ENCODE results near the gene EIF5B. TPM values are rescaled to one million over a fixed set of nuclear protein-coding genes. Genes with fewer than 3 reads are reported as not detected.

The EIF5B gene
- total RNA-seq, 5 donors from 2014 or later (not counting 1 experiment from before 2014, with no cell fraction given), result 32.0 to 44.8 (median 34.2) TPM

- WGBS (ENCODE audit: insufficient coverage), result 100% methylated on average over 3 of the region's 3 CpGs
- Mint-ChIP-seq H3K27me3 (no peaks in the 10 kb centered on the region), H3K4me3 (no peak overlapping the region), H3K27ac (peak overlapping the region in 1 of 2 donors; percentile 30), H3K4me1 (no peaks in the 10 kb centered on the region), H3K36me3 (peaks cover 63% of the 10 kb centered on the region), H3K9me3 (no peaks in the 10 kb centered on the region)
- ChIA-PET POLR2A (no interaction called here), CTCF (no interaction called here)
- Histone ChIP-seq H3K4me1 (ENCODE audit: control insufficient read depth in 1 of 2, extremely low read depth in 1 of 2, insufficient read depth in 2 of 2, low read length in 2 of 2) (no peaks in the 10 kb centered on the region), H3K27me3 (replicated peaks in 1 of 2; ENCODE audit: control insufficient read depth in 2 of 2, extremely low read depth in 1 of 2, insufficient read depth in 2 of 2, low read length in 1 of 2) (no peaks in the 10 kb centered on the region), H3K36me3 (ENCODE audit: control insufficient read depth in 2 of 2, extremely low read depth in 1 of 2, insufficient read depth in 1 of 2, low read length in 1 of 2) (peaks cover 11 to 90% of the 10 kb centered on the region in 2 donors), H3K4me3 (ENCODE audit: control insufficient read depth in 1 of 2, extremely low read depth in 1 of 2, low read length in 1 of 2) (no peak overlapping the region), H3K9me3 (no peaks in the 10 kb centered on the region), H3K27ac (ENCODE audit: low read length) (no peak overlapping the region)
- DNase-seq, result no peak
- no peak for ATAC-seq (replicated peaks in 1 of 4)
These were observed 58.5 kb downstream of the EIF5B start for GRCh38 chr2:99395589-99396130.

GRCh38 chr2:99397266-99397920 lies 60.2 kb downstream of the EIF5B start:
- Mint-ChIP-seq H3K9me3 (no peaks in the 10 kb centered on the region), H3K4me3 (no peak overlapping the region), H3K27me3 (no peaks in the 10 kb centered on the region), H3K36me3 (peaks cover 58% of the 10 kb centered on the region), H3K4me1 (peaks cover 0 to 2% (median 0%) of the 10 kb centered on the region in 3 donors), H3K27ac (no peak overlapping the region)
- Histone ChIP-seq H3K27ac (ENCODE audit: low read length) (no peak overlapping the region), H3K4me3 (ENCODE audit: control insufficient read depth in 1 of 2, extremely low read depth in 1 of 2, low read length in 1 of 2) (no peak overlapping the region), H3K4me1 (ENCODE audit: control insufficient read depth in 1 of 2, extremely low read depth in 1 of 2, insufficient read depth in 2 of 2, low read length in 2 of 2) (no peaks in the 10 kb centered on the region), H3K9me3 (no peaks in the 10 kb centered on the region), H3K36me3 (ENCODE audit: control insufficient read depth in 2 of 2, extremely low read depth in 1 of 2, insufficient read depth in 1 of 2, low read length in 1 of 2) (peaks cover 8 to 88% of the 10 kb centered on the region in 2 donors), H3K27me3 (replicated peaks in 1 of 2; ENCODE audit: control insufficient read depth in 2 of 2, extremely low read depth in 1 of 2, insufficient read depth in 2 of 2, low read length in 1 of 2) (no peaks in the 10 kb centered on the region)
- ATAC-seq (replicated peaks in 1 of 4), result no peak
- ChIA-PET CTCF (no interaction called here), POLR2A (interaction anchor here in 1 of 2 donors (0.6 kb wide), 1 partner anchor 231 kb away, joined by 3 read pairs; no protein-coding TSS in a partner anchor)
- no peak for DNase-seq
- WGBS (ENCODE audit: insufficient coverage), result no CpG with 5 or more reads among the region's 3 CpGs

GRCh38 chr2:99398303-99398702 lies 61.1 kb downstream of the EIF5B start:
- no peak overlapping the region for H3K27ac ChIP-seq (ENCODE audit: low read length)
- H3K4me3 Mint-ChIP-seq, result no peak overlapping the region
- H3K27ac Mint-ChIP-seq, result peak overlapping the region; percentile 0 to 62
- ATAC-seq (replicated peaks in 1 of 4) (no peak), DNase-seq (no peak)
- peaks cover 65% of the 10 kb centered on the region for H3K36me3 Mint-ChIP-seq
- no peaks in the 10 kb centered on the region for H3K9me3 Mint-ChIP-seq
- peaks cover 11 to 88% of the 10 kb centered on the region in 2 donors for H3K36me3 ChIP-seq (ENCODE audit: control insufficient read depth in 2 of 2, extremely low read depth in 1 of 2, insufficient read depth in 1 of 2, low read length in 1 of 2)
- H3K27me3 ChIP-seq (replicated peaks in 1 of 2; ENCODE audit: control insufficient read depth in 2 of 2, extremely low read depth in 1 of 2, insufficient read depth in 2 of 2, low read length in 1 of 2), result no peaks in the 10 kb centered on the region
- H3K27me3 Mint-ChIP-seq, result no peaks in the 10 kb centered on the region
- no CpG with 5 or more reads among the region's 5 CpGs for WGBS (ENCODE audit: insufficient coverage)
- POLR2A ChIA-PET, result interaction anchor here in 1 of 2 donors (0.6 kb wide), 1 partner anchor 232 kb away, joined by 3 read pairs; no protein-coding TSS in a partner anchor
- H3K4me3 ChIP-seq (ENCODE audit: control insufficient read depth in 1 of 2, extremely low read depth in 1 of 2, low read length in 1 of 2), result no peak overlapping the region
- peaks cover 2 to 4% (median 4%) of the 10 kb centered on the region in 3 donors for H3K4me1 Mint-ChIP-seq
- no peaks in the 10 kb centered on the region for H3K9me3 ChIP-seq
- CTCF ChIA-PET, result no interaction called here
- H3K4me1 ChIP-seq (ENCODE audit: control insufficient read depth in 1 of 2, extremely low read depth in 1 of 2, insufficient read depth in 2 of 2, low read length in 2 of 2), result no peaks in the 10 kb centered on the region

GRCh38 chr2:99399063-99399462 lies 61.9 kb downstream of the EIF5B start:
- DNase-seq, result no peak
- H3K4me1 Mint-ChIP-seq, result peaks cover 8 to 10% (median 8%) of the 10 kb centered on the region in 3 donors
- no peaks in the 10 kb centered on the region for H3K9me3 Mint-ChIP-seq
- peaks cover 63% of the 10 kb centered on the region for H3K36me3 Mint-ChIP-seq
- no peak overlapping the region for H3K4me3 Mint-ChIP-seq
- no peak overlapping the region for H3K4me3 ChIP-seq (ENCODE audit: control insufficient read depth in 1 of 2, extremely low read depth in 1 of 2, low read length in 1 of 2)
- ChIA-PET POLR2A (no interaction called here), CTCF (no interaction called here)
- peak overlapping the region in 1 of 2 donors; percentile 11 for H3K27ac Mint-ChIP-seq
- H3K27me3 ChIP-seq (replicated peaks in 1 of 2; ENCODE audit: control insufficient read depth in 2 of 2, extremely low read depth in 1 of 2, insufficient read depth in 2 of 2, low read length in 1 of 2), result no peaks in the 10 kb centered on the region
- ATAC-seq (replicated peaks in 1 of 4), result no peak
- no peaks in the 10 kb centered on the region for H3K27me3 Mint-ChIP-seq
- no peak overlapping the region for H3K27ac ChIP-seq (ENCODE audit: low read length)
- 100% methylated on average over 1 of the region's 5 CpGs for WGBS (ENCODE audit: insufficient coverage)
- H3K9me3 ChIP-seq, result no peaks in the 10 kb centered on the region
- H3K36me3 ChIP-seq (ENCODE audit: control insufficient read depth in 2 of 2, extremely low read depth in 1 of 2, insufficient read depth in 1 of 2, low read length in 1 of 2), result peaks cover 11 to 86% of the 10 kb centered on the region in 2 donors
- no peaks in the 10 kb centered on the region for H3K4me1 ChIP-seq (ENCODE audit: control insufficient read depth in 1 of 2, extremely low read depth in 1 of 2, insufficient read depth in 2 of 2, low read length in 2 of 2)

GRCh38 chr2:99399795-99400194 lies 62.6 kb downstream of the EIF5B start:
- no CpG with 5 or more reads among the region's 2 CpGs for WGBS (ENCODE audit: insufficient coverage)
- Mint-ChIP-seq H3K27ac (no peak overlapping the region), H3K4me3 (no peak overlapping the region), H3K27me3 (no peaks in the 10 kb centered on the region), H3K9me3 (no peaks in the 10 kb centered on the region), H3K36me3 (peaks cover 63% of the 10 kb centered on the region), H3K4me1 (peaks cover 8 to 14% (median 10%) of the 10 kb centered on the region in 3 donors)
- ChIA-PET CTCF (no interaction called here), POLR2A (no interaction called here)
- H3K27me3 ChIP-seq (replicated peaks in 1 of 2; ENCODE audit: control insufficient read depth in 2 of 2, extremely low read depth in 1 of 2, insufficient read depth in 2 of 2, low read length in 1 of 2), result no peaks in the 10 kb centered on the region
- ATAC-seq (replicated peaks in 1 of 4) (no peak), DNase-seq (no peak)
- H3K4me3 ChIP-seq (ENCODE audit: control insufficient read depth in 1 of 2, extremely low read depth in 1 of 2, low read length in 1 of 2), result no peak overlapping the region
- no peak overlapping the region for H3K27ac ChIP-seq (ENCODE audit: low read length)
- H3K4me1 ChIP-seq (ENCODE audit: control insufficient read depth in 1 of 2, extremely low read depth in 1 of 2, insufficient read depth in 2 of 2, low read length in 2 of 2), result no peaks in the 10 kb centered on the region
- H3K36me3 ChIP-seq (ENCODE audit: control insufficient read depth in 2 of 2, extremely low read depth in 1 of 2, insufficient read depth in 1 of 2, low read length in 1 of 2), result peaks cover 13 to 87% of the 10 kb centered on the region in 2 donors
- no peaks in the 10 kb centered on the region for H3K9me3 ChIP-seq

GRCh38 chr2:99401841-99402240 lies 64.7 kb downstream of the EIF5B start:
- no peaks in the 10 kb centered on the region for H3K9me3 ChIP-seq
- Mint-ChIP-seq H3K36me3 (peaks cover 60% of the 10 kb centered on the region), H3K27me3 (no peaks in the 10 kb centered on the region), H3K27ac (peak overlapping the region; percentile 43 to 73), H3K4me1 (peaks cover 8 to 14% (median 10%) of the 10 kb centered on the region in 3 donors), H3K9me3 (no peaks in the 10 kb centered on the region), H3K4me3 (no peak overlapping the region)
- CTCF ChIA-PET, result no interaction called here
- WGBS (ENCODE audit: insufficient coverage), result no CpG with 5 or more reads among the region's 4 CpGs
- H3K27ac ChIP-seq (ENCODE audit: low read length), result no peak overlapping the region
- no peaks in the 10 kb centered on the region for H3K27me3 ChIP-seq (replicated peaks in 1 of 2; ENCODE audit: control insufficient read depth in 2 of 2, extremely low read depth in 1 of 2, insufficient read depth in 2 of 2, low read length in 1 of 2)
- DNase-seq (no peak), ATAC-seq (replicated peaks in 1 of 4) (no peak)
- peaks cover 19 to 90% of the 10 kb centered on the region in 2 donors for H3K36me3 ChIP-seq (ENCODE audit: control insufficient read depth in 2 of 2, extremely low read depth in 1 of 2, insufficient read depth in 1 of 2, low read length in 1 of 2)
- POLR2A ChIA-PET, result no interaction called here
- H3K4me3 ChIP-seq (ENCODE audit: control insufficient read depth in 1 of 2, extremely low read depth in 1 of 2, low read length in 1 of 2), result no peak overlapping the region
- no peaks in the 10 kb centered on the region for H3K4me1 ChIP-seq (ENCODE audit: control insufficient read depth in 1 of 2, extremely low read depth in 1 of 2, insufficient read depth in 2 of 2, low read length in 2 of 2)

Data from T-cell (primary cell).